ENCODE results near the gene FBXW10. TPM values are rescaled to one million over a fixed set of nuclear protein-coding genes. Genes with fewer than 3 reads are reported as not detected.

Gene FBXW10
- total RNA-seq, 2 donors from 2014 or later, result not detected

Other genes starting within 250 kb of the FBXW10 start
- gene TBC1D28, start 99.7 kb upstream of the FBXW10 start, total RNA-seq, result not detected
- gene FOXO3B, start 61.7 kb upstream of the FBXW10 start, total RNA-seq, result 1 to 10 TPM; 3.8 to 9.6 TPM
- gene TVP23B, start 37.1 kb downstream of the FBXW10 start, total RNA-seq, result 10 to 100 TPM; 41.0 to 68.1 TPM
- gene PRPSAP2, start 114.1 kb downstream of the FBXW10 start, total RNA-seq, result 100 to 1,000 TPM in 1 of 2 donors, 10 to 100 TPM in 1; 93.1 to 112 TPM
- gene SLC5A10, start 208.1 kb downstream of the FBXW10 start, total RNA-seq, result not detected